GM19023 (cell line): ENCODE data around the gene MACROD2.
"Not testable (repeated sequence)": the region's sequence is repeated elsewhere in the genome, so short reads cannot be mapped to it uniquely, and the experiment has no call there.

ENCODE experiments used
- ATAC-seq: cut with Tn5 transposase; IDR thresholded peaks from one replicate; pipeline ENCODE4 v1.9.1; 2021; ENCODE audit warnings: mild to moderate bottlenecking, moderate library complexity; ENCODE audit not compliant: unreplicated experiment

Gene MACROD2

GRCh38 chr20:14178952-14179351 lies 183.6 kb downstream of the MACROD2 start:
- ATAC-seq, result no peak

GRCh38 chr20:14189794-14190402 lies 194.6 kb downstream of the MACROD2 start:
- no peak for ATAC-seq

GRCh38 chr20:14191559-14191958 lies 196.2 kb downstream of the MACROD2 start:
- no peak for ATAC-seq

GRCh38 chr20:14193443-14193842 lies 198.1 kb downstream of the MACROD2 start:
- ATAC-seq, result no peak

- ATAC-seq, result no peak
Measured at GRCh38 chr20:14193885-14194284, 198.6 kb downstream of the MACROD2 start.

GRCh38 chr20:14197097-14197496 lies 201.8 kb downstream of the MACROD2 start:
- no peak for ATAC-seq

- ATAC-seq, result no peak
Measured at GRCh38 chr20:14198416-14198815, 203.1 kb downstream of the MACROD2 start.

- ATAC-seq, result no peak
Measured at GRCh38 chr20:14199111-14199510, 203.8 kb downstream of the MACROD2 start.

GRCh38 chr20:14203657-14204056 lies 208.3 kb downstream of the MACROD2 start:
- ATAC-seq, result no peak

GRCh38 chr20:14207591-14207990 lies 212.3 kb downstream of the MACROD2 start:
- no peak for ATAC-seq

GRCh38 chr20:14208956-14209355 lies 213.6 kb downstream of the MACROD2 start:
- no peak for ATAC-seq

GRCh38 chr20:14210146-14210545 lies 214.8 kb downstream of the MACROD2 start:
- ATAC-seq, result no peak

GRCh38 chr20:14214046-14214445 lies 218.7 kb downstream of the MACROD2 start:
- no peak for ATAC-seq

GRCh38 chr20:14215880-14216279 lies 220.6 kb downstream of the MACROD2 start:
- not testable (repeated sequence) for ATAC-seq

GRCh38 chr20:14219801-14220461 lies 224.6 kb downstream of the MACROD2 start:
- ATAC-seq, result no peak

- ATAC-seq, result no peak
Measured at GRCh38 chr20:14220986-14221385, 225.7 kb downstream of the MACROD2 start.

GRCh38 chr20:14223806-14224205 lies 228.5 kb downstream of the MACROD2 start:
- no peak for ATAC-seq

GRCh38 chr20:14226051-14227049 lies 231.0 kb downstream of the MACROD2 start:
- ATAC-seq, result not testable (repeated sequence)

- no peak for ATAC-seq
Measured at GRCh38 chr20:14232650-14233049, 237.3 kb downstream of the MACROD2 start.

GRCh38 chr20:14234666-14235295 lies 239.5 kb downstream of the MACROD2 start:
- no peak for ATAC-seq

- ATAC-seq, result no peak
Measured at GRCh38 chr20:14235355-14235754, 240.0 kb downstream of the MACROD2 start.
